SJSA1 (cell line): ENCODE results near the gene BRSK1. TPM values are rescaled to one million over a fixed set of nuclear protein-coding genes. Genes with fewer than 3 reads are reported as not detected.

Source experiments
- DNase-seq, 2 experiments: peaks; one replicate each; pipeline ENCODE4 v3.0.0-alpha.2; 2015 to 2020; ENCODE audit warnings: low spot score in 2 of 2, low read depth in 1 of 2
- H3K27ac ChIP-seq: fragments of 250-450 bp; sonication (Bioruptor Pico); 2 replicates; pipeline ENCODE4 v1.5.1; 2020; ENCODE audit warnings: mild to moderate bottlenecking, moderate library complexity
- H3K27me3 ChIP-seq: fragments of 250-450 bp; sonication (Bioruptor Pico); replicated peaks from 2 replicates; pipeline ENCODE4 v1.5.1; 2020; ENCODE audit warnings: mild to moderate bottlenecking, moderate library complexity
- H3K36me3 ChIP-seq: fragments of 250-450 bp; sonication (Bioruptor Pico); 2 replicates; pipeline ENCODE4 v1.5.1; 2020; ENCODE audit warnings: mild to moderate bottlenecking
- H3K4me1 ChIP-seq: fragments of 250-450 bp; sonication (Bioruptor Pico); replicated peaks from 2 replicates; pipeline ENCODE4 v1.6.1; 2021; ENCODE audit warnings: mild to moderate bottlenecking
- H3K4me3 ChIP-seq: fragments of 250-450 bp; sonication (Bioruptor Pico); 2 replicates; pipeline ENCODE4 v1.5.1; 2020; ENCODE audit warnings: mild to moderate bottlenecking
- H3K9me3 ChIP-seq: fragments of 250-450 bp; sonication (Bioruptor Pico); replicated peaks from 2 replicates; pipeline ENCODE4 v1.5.1; 2020; ENCODE audit warnings: mild to moderate bottlenecking
- total RNA-seq: library from RNA; depleted of rRNA; stranded (reverse); fragments of >200 nt; shearing (Covaris generic); gene quantifications from 2 replicates; pipeline ENCODE4 v1.2.3, GENCODE V29; 2014

BRSK1 gene
- total RNA-seq, 1 experiment from 2014 or later: 8.5 TPM

DNA sequence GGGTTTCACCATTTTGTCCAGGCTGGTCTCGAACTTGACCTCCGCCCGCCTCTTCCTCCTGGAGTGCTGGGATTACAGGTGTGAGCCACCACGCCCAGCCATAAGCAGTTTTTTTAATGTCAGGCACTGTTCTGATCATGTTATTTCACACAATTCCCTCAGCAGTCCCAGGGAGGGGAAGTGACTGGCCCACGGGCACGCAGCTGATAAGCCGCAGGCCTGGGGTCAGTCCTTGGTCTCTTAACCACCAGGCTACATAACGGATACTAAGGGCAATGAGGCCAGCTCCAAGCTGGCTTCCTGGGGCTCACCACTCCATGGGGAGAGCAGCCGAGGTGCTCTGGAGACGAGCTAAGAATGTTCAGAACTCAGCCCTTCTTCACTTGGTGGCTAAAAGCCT lies 13.5 kb downstream of the BRSK1 start:
- Histone ChIP-seq H3K27ac (no peak overlapping the region), H3K9me3 (no peaks in the 10 kb centered on the region), H3K36me3 (no peaks in the 10 kb centered on the region; the same call in 1 of the 2 replicates), H3K27me3 (no peaks in the 10 kb centered on the region), H3K4me3 (no peak overlapping the region), H3K4me1 (peaks cover 9% of the 10 kb centered on the region)
- DNase-seq: no peak

DNA sequence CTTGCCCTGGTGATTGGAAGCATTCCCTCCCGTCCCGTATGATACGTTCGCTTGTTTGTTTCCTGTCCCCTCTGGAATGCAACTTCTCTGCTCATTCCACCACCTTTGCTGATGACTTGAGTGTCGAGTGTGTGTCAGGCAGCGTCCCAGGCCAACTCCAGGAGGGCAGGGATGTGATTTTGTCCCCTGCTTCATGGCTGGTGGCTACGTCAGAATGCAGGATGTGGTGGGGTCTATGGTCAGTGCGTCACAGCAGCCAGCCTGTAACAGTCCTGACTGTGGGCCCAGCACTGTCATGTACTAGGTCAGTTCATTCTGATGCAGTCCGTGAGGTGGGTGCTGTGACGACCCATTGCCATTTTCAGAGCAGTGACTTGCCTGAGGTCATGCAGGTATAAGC lies 16.2 kb downstream of the BRSK1 start:
- H3K27me3 ChIP-seq: no peaks in the 10 kb centered on the region
- no peak for DNase-seq
- H3K4me3 ChIP-seq: no peak overlapping the region
- H3K9me3 ChIP-seq: no peaks in the 10 kb centered on the region
- peaks cover 9% of the 10 kb centered on the region for H3K4me1 ChIP-seq
- H3K27ac ChIP-seq: no peak overlapping the region
- H3K36me3 ChIP-seq: peaks cover 9% of the 10 kb centered on the region; the same call in 1 of the 2 replicates

DNA sequence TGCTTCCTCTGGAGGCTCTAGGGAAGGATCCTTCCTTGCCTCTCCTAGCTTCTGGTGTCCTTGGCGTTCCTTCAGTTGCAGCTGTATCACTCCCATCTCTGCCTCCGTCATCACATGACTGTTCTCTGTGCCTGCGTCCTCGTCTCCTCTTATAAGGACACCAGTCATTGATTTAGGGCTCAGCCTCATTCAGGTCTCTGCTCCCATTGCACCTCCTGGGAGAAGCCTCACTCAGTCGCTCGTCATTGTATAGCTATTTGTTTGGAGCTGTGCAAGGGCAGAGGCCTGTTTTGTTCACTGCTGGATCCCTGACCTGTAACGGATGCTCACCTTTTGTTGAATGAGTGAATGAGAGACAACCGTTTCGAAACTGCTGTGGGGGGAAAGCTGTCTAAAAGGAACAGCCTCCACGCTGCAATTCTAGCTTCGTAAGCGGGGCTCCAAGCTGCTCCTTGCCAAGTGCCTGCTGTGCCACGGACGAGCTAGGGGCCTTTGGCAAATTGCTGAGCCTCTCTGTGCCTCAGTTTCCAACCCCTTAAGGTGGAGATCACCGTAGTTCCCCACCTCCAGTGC lies 17.2 kb downstream of the BRSK1 start:
- Histone ChIP-seq H3K36me3 (peaks cover 17% of the 10 kb centered on the region), H3K4me1 (peaks cover 9% of the 10 kb centered on the region), H3K27ac (no peak overlapping the region), H3K9me3 (no peaks in the 10 kb centered on the region), H3K27me3 (no peaks in the 10 kb centered on the region), H3K4me3 (no peak overlapping the region)
- no peak for DNase-seq

DNA sequence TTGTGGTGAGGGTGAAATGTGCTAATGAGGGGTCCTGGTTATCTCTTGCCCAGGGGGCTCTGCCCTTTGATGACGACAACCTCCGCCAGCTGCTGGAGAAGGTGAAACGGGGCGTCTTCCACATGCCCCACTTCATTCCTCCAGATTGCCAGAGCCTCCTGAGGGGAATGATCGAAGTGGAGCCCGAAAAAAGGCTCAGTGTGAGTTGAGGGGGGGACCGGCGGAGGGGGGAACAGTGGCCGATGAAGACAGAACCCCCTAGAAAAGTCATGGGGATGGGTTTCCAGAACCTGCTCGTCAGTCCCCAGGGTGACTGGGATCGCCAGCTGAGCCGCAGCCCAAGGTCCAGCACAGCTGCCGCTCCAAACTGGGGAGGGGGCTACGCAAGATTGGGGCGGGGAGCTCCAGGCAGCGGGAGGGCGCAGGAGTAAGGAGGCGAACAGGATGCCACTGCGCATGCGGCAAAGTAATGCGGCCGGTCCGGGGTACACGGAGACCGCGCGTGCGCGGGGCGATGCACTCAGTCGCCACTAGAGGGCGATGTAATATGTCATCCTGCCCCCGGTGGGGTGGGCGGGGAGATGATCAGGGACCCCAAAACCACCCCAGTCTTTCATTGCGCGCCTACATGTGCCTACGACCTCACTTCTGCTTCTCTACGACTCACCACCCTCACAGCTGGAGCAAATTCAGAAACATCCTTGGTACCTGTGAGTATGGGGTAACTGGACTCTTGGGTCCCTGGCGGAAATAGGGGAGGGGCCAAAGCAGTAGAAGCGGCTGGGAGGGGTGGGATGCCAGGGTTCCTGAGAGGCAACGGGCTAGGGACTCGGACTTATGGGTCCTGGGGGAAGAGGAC lies 17.9 kb downstream of the BRSK1 start:
- Histone ChIP-seq H3K27ac (no peak overlapping the region), H3K36me3 (peaks cover 24% of the 10 kb centered on the region), H3K4me1 (peaks cover 9% of the 10 kb centered on the region)

DNA sequence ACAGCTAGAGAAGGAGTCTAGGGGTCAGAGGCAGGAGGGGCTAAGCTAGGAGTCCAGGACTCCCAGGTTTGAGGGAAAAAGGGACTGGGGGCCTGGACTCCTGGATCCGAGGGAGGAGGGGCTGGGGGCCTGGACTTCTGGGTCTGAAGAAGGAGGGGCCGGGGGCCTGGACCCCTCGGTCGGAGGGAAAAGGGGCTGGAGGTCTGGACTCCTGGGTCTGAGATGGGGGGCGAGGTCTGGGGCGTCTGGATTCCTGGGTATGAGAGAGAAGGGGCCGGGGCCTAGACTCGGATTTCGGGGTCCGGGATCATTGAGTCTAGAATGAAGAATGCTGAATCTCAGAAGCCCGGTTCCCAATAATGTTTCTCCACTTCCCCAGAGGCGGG lies 18.5 kb downstream of the BRSK1 start:
- Histone ChIP-seq H3K36me3 (peaks cover 26% of the 10 kb centered on the region), H3K4me1 (peaks cover 9% of the 10 kb centered on the region), H3K4me3 (peak overlapping the region; percentile 26), H3K9me3 (no peaks in the 10 kb centered on the region), H3K27me3 (no peaks in the 10 kb centered on the region), H3K27ac (no peak overlapping the region)
- DNase-seq: no peak

More for the DNA sequence above, 17.9 kb downstream of the BRSK1 start:
- H3K4me3 ChIP-seq: peak overlapping the region; percentile 26
- no peaks in the 10 kb centered on the region for H3K27me3 ChIP-seq
- peak; percentile 71 to 93 for DNase-seq
- H3K9me3 ChIP-seq: no peaks in the 10 kb centered on the region

DNA sequence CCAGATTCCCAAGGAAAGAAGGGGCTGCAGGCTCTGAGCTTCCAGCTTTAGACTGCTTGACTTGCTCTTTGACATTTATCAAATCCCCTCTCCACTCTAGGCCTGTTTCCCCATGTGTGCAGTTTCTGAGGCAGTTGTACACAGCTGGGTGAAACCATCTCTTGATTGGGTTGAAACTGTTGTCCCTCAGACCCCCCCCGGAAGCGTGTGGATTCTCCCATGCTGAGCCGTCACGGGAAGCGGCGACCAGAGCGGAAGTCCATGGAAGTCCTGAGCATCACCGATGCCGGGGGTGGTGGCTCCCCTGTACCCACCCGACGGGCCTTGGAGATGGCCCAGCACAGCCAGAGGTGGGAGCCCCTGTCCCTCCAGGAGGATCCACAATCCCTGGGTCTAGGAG lies 19.7 kb downstream of the BRSK1 start:
- H3K27me3 ChIP-seq: no peaks in the 10 kb centered on the region
- peaks cover 9% of the 10 kb centered on the region for H3K4me1 ChIP-seq
- no peaks in the 10 kb centered on the region for H3K9me3 ChIP-seq
- DNase-seq: no peak
- H3K36me3 ChIP-seq: peaks cover 26% of the 10 kb centered on the region
- H3K27ac ChIP-seq: no peak overlapping the region
- no peak overlapping the region for H3K4me3 ChIP-seq

DNA sequence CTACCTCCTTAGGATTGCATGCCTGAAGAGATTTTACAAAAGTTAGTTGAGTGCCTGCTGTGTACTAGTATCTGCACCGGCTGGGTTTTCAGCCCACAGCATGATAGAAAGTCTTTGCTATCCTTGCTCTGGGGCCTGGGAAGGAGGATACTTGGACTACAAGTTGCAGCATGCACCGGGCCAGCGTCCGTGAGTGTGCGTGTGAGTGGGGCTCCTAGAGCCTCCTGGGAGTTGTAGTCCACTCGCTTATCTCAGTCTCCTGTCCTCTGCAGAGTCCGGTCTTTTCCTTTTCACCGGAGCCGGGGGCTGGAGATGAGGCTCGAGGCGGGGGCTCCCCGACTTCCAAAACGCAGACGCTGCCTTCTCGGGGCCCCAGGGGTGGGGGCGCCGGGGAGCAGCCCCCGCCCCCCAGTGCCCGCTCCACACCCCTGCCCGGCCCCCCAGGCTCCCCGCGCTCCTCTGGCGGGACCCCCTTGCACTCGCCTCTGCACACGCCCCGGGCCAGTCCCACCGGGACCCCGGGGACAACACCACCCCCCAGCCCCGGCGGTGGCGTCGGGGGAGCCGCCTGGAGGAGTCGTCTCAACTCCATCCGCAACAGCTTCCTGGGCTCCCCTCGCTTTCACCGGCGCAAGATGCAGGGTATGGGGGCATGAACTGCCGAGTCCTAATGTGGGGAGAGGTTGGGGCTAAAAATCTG lies 20.6 kb downstream of the BRSK1 start:
- H3K36me3 ChIP-seq: peaks cover 30% of the 10 kb centered on the region
- peaks cover 9% of the 10 kb centered on the region for H3K4me1 ChIP-seq
- DNase-seq: no peak
- H3K4me3 ChIP-seq: no peak overlapping the region
- H3K27me3 ChIP-seq: no peaks in the 10 kb centered on the region
- H3K9me3 ChIP-seq: no peaks in the 10 kb centered on the region
- H3K27ac ChIP-seq: no peak overlapping the region

DNA sequence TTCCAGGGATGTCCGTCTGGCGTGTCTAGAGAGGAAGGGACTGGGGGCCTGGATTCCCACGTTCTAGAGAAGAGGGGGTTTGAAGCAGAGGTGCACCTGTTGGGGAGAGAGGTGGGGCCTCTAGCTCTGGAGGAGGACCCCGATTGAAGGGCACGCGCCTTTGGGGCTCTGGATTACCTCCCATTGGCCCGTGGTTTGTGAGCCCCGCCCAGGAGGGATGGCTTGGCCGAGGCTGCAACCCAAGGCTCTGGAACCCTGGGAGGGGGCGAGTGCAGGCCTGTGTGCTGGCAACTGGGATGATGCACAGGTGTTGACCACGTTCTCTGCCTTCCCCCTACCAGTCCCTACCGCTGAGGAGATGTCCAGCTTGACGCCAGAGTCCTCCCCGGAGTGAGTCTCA lies 21.2 kb downstream of the BRSK1 start:
- H3K27me3 ChIP-seq: no peaks in the 10 kb centered on the region
- no peak for DNase-seq
- peaks cover 31% of the 10 kb centered on the region for H3K36me3 ChIP-seq
- H3K4me3 ChIP-seq: no peak overlapping the region
- no peaks in the 10 kb centered on the region for H3K9me3 ChIP-seq
- H3K27ac ChIP-seq: no peak overlapping the region
- H3K4me1 ChIP-seq: peaks cover 9% of the 10 kb centered on the region

DNA sequence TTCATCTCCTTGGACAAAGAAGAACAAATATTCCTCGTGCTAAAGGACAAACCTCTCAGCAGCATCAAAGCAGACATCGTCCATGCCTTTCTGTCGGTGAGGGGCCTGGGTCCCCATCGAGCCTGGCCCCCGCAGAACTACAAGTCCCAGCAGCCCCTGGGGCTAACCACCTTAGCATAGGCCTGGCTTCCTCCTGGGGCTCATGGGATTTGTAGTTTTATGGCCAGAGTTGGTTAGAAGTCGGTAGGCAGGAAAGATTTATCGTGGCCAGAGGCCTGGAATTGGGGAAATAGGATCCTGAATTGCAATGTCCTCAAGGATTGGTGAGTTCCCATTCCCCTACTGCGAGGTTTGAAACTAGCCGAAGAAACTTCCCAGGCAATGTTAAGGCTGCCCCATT lies 21.7 kb downstream of the BRSK1 start:
- DNase-seq: peak in 1 of 2 experiments; percentile 22
- Histone ChIP-seq H3K4me3 (no peak overlapping the region), H3K4me1 (peaks cover 9% of the 10 kb centered on the region), H3K9me3 (no peaks in the 10 kb centered on the region), H3K27me3 (no peaks in the 10 kb centered on the region), H3K27ac (no peak overlapping the region), H3K36me3 (peaks cover 31% of the 10 kb centered on the region)

DNA sequence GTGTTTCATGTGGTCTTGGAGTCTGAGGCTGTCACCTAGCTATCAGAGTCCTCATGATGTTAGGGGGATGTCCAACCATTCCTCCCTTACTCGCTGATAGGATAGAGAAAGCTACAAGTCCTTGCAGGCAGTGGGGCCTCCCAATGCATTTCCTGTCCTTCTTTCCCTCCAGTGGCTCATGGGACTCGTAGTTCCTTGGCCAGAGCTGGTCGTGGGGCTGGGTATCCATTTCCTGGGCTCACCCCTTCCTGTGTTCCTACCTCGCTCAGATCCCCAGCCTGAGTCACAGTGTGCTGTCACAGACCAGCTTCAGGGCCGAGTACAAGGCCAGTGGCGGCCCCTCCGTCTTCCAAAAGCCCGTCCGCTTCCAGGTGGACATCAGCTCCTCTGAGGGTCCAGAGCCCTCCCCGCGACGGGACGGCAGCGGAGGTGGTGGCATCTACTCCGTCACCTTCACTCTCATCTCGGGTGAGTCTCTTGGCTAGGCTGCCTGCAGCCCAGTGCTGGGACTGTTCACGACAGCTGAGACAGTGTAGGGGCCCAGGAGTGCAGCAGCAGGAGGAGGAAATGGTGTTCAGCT lies 22.3 kb downstream of the BRSK1 start:
- Histone ChIP-seq H3K9me3 (no peaks in the 10 kb centered on the region), H3K27me3 (no peaks in the 10 kb centered on the region), H3K4me3 (no peak overlapping the region), H3K4me1 (peaks cover 9% of the 10 kb centered on the region), H3K27ac (no peak overlapping the region), H3K36me3 (peaks cover 31% of the 10 kb centered on the region)
- no peak for DNase-seq

DNA sequence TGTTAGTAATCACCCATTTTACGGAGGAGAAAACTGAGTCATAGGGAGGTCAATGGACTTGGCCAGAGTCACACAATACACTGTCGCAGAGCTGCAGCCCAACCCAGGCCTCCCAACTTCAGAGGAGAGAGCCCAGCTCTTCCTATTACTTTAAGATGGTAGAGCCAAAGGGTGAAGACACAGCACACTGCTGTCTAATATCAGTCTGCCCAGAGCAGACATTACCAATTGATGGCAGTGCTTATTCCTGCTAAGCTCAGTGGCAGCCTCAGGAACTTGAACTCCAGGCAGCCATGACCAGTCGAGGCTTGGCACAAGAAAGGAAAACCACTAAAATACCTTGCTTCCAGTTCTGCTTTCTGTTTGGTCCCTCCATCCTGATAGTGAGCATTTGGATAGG lies 22.9 kb downstream of the BRSK1 start:
- no peaks in the 10 kb centered on the region for H3K27me3 ChIP-seq
- no peak overlapping the region for H3K27ac ChIP-seq
- H3K4me1 ChIP-seq: peaks cover 6% of the 10 kb centered on the region
- peaks cover 31% of the 10 kb centered on the region for H3K36me3 ChIP-seq
- no peaks in the 10 kb centered on the region for H3K9me3 ChIP-seq
- H3K4me3 ChIP-seq: no peak overlapping the region
- DNase-seq: no peak

DNA sequence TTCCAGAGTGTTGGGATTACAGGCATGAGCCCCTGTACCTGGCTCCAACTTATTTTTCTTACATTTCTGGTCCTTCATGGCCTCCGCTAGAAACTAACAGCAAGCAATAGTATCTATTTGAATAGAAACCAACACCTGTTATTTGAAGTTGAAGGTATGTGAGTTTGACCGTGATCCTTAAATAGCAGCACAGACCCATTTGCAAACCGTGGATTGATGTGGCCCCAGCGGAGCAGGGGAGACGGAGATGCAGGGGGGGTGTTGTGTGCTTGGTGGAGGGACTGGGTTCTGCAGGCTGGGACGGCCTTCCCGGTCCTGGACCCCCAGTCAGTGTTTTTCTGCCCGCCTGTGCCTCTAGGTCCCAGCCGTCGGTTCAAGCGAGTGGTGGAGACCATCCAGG lies 24.5 kb downstream of the BRSK1 start:
- no peaks in the 10 kb centered on the region for H3K9me3 ChIP-seq
- no peak overlapping the region for H3K4me3 ChIP-seq
- H3K36me3 ChIP-seq: peaks cover 24% of the 10 kb centered on the region
- H3K27me3 ChIP-seq: no peaks in the 10 kb centered on the region
- no peaks in the 10 kb centered on the region for H3K4me1 ChIP-seq
- DNase-seq: no peak
- H3K27ac ChIP-seq: no peak overlapping the region

DNA sequence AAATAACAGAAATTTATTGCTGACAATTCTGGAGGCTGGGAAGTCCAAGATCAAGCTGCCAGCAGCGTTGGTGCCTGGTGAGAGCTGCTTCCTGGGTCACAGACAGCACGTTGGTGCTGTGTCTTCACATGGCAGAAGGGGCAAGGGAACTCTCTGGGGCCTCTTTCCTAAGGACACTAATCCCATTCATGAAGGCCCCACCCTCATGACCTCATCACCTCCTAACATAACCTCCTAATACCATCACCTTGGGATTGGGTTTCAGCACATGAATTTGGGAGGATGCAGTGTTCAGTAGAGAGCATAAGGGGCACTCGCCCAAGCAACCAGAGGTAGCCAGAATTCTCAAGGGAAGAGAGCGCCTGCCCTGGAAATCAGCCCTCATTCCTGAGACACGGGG lies 25.7 kb downstream of the BRSK1 start:
- Histone ChIP-seq H3K9me3 (no peaks in the 10 kb centered on the region), H3K36me3 (peaks cover 24% of the 10 kb centered on the region), H3K4me1 (no peaks in the 10 kb centered on the region), H3K27me3 (no peaks in the 10 kb centered on the region), H3K27ac (no peak overlapping the region), H3K4me3 (no peak overlapping the region)
- DNase-seq: no peak

DNA sequence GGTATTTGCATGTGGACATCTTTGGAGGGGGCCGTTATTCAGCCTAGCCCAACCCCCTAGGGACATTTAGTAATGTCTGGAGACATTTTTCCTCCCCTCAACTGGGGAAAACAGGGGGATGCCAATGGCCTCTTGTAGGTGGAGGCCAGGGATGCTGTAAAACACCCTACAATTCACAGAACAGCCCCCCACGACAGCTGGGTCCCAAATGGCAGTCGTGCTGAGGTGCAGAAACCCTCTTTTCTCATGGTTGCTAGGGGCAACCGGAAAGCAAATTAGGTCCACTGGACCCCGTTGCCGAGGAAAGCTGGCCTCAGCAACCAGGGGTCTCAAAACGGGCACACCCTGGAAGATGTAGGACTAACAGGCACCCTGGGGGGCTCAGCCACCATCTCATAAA lies 26.7 kb downstream of the BRSK1 start:
- H3K4me3 ChIP-seq: no peak overlapping the region
- H3K36me3 ChIP-seq: peaks cover 19% of the 10 kb centered on the region
- no peaks in the 10 kb centered on the region for H3K4me1 ChIP-seq
- H3K27ac ChIP-seq: no peak overlapping the region
- no peaks in the 10 kb centered on the region for H3K27me3 ChIP-seq
- no peak for DNase-seq
- H3K9me3 ChIP-seq: no peaks in the 10 kb centered on the region
